Stomach (tissue), 4 donors: ENCODE results near the gene RXRG.

Experiments used
- POLR2A ChIP-seq, 4 donors: fragments of 450-650 bp; IDR thresholded peaks; one replicate each; pipeline ENCODE4 v1.6.1; 2016; ENCODE audit warnings: antibody characterized with exemption in 4 of 4, control low read depth in 2 of 4, mild to moderate bottlenecking in 1 of 4, moderate library complexity in 1 of 4
- TF ChIP-seq, protein P1 (sequence below), 7 experiments: fragments of 450-650 bp in 4 of 7; fragments of 200-600 bp in 3 of 7; sonication (generic) in 3 of 7; IDR thresholded peaks; one replicate each; pipeline ENCODE4 v1.5.1; 2016 to 2019; ENCODE audit warnings: antibody characterized with exemption in 7 of 7, control low read depth in 2 of 7, mild to moderate bottlenecking in 1 of 7

DNA sequence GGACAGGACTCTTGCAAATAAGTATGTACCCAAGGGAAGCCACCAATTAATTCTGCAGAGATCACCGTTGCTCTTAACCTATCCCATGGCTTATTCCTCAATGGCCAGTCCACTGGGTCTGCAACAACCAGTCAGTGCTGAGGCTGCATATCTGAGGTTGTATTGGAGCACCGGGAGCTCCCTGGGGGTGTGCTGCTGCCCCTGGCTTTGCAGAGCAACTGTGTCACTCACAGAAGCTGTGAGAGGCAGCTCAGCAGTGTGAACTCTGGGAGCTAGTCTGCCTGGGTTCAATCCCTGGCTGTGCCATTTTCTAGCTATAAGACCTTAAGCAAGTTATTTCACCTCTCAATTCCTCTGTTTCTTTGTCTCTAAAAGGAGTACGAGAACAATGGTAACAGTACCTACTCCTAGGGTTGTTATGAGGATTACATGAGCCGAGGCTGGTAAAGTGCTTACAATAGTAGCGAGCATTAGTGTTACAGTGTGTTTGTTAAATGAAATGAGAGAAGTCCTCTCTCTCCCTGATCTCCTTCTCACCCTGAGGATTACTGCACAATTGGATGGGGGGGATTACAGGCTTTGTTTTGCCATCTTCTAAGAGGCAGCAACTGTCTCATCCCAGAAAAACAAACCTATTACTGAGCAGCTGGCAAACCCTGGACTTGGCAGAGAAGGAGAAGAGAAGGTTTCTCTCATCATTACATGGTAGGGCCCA, 3.6 kb downstream of the RXRG start:
- TF ChIP-seq, protein P1, sequence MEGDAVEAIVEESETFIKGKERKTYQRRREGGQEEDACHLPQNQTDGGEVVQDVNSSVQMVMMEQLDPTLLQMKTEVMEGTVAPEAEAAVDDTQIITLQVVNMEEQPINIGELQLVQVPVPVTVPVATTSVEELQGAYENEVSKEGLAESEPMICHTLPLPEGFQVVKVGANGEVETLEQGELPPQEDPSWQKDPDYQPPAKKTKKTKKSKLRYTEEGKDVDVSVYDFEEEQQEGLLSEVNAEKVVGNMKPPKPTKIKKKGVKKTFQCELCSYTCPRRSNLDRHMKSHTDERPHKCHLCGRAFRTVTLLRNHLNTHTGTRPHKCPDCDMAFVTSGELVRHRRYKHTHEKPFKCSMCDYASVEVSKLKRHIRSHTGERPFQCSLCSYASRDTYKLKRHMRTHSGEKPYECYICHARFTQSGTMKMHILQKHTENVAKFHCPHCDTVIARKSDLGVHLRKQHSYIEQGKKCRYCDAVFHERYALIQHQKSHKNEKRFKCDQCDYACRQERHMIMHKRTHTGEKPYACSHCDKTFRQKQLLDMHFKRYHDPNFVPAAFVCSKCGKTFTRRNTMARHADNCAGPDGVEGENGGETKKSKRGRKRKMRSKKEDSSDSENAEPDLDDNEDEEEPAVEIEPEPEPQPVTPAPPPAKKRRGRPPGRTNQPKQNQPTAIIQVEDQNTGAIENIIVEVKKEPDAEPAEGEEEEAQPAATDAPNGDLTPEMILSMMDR (IDR thresholded peaks at IDR 0.05) = no peak
- TF ChIP-seq POLR2A (IDR thresholded peaks at IDR 0.05) = no peak
